ENCODE results near the gene C2CD3.

DNA sequence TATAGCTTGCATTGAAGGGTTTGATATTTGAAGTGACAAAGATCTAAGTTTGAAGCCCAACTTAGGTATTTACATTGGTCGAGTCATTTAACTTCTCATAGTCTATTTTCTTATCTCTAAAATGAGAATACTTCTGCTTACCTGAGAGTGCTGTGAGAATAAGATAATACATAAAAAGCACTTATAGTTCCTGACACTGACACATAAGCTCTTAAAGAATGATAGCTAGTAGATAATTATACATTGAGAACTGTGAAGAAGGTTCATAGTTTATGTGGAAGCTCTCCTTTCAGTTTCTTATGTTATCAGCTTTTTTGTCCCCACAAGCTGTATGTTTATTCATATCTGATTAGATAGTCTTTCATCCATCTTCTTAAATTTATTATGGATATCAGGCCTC lies 5.1 kb upstream of the C2CD3 start:
- TF ChIP-seq MAFK (IDR thresholded peaks at IDR 0.05; ENCODE audit: low read depth, low read length) (no peak), BHLHE40 (IDR thresholded peaks at IDR 0.05; ENCODE audit: low read depth, low read length) (no peak), POLR2A (IDR thresholded peaks at IDR 0.05; ENCODE audit: low read depth, low read length) (no peak), RAD21 (IDR thresholded peaks at IDR 0.05; ENCODE audit: low read length) (no peak), SMC3 (IDR thresholded peaks at IDR 0.05; ENCODE audit: low read depth, low read length) (no peak), CEBPB (IDR thresholded peaks at IDR 0.05; ENCODE audit: low read depth, low read length) (no peak), RFX5 (IDR thresholded peaks at IDR 0.05; ENCODE audit: low read depth, low read length) (no peak), MAZ (IDR thresholded peaks at IDR 0.05; ENCODE audit: borderline replicate concordance, low read depth, low read length) (no peak), MXI1 (IDR thresholded peaks at IDR 0.05; ENCODE audit: borderline replicate concordance, low read depth, low read length) (no peak), CHD1 (IDR thresholded peaks at IDR 0.05; ENCODE audit: low read depth, low read length) (no peak)
- TF ChIP-seq, protein P1, sequence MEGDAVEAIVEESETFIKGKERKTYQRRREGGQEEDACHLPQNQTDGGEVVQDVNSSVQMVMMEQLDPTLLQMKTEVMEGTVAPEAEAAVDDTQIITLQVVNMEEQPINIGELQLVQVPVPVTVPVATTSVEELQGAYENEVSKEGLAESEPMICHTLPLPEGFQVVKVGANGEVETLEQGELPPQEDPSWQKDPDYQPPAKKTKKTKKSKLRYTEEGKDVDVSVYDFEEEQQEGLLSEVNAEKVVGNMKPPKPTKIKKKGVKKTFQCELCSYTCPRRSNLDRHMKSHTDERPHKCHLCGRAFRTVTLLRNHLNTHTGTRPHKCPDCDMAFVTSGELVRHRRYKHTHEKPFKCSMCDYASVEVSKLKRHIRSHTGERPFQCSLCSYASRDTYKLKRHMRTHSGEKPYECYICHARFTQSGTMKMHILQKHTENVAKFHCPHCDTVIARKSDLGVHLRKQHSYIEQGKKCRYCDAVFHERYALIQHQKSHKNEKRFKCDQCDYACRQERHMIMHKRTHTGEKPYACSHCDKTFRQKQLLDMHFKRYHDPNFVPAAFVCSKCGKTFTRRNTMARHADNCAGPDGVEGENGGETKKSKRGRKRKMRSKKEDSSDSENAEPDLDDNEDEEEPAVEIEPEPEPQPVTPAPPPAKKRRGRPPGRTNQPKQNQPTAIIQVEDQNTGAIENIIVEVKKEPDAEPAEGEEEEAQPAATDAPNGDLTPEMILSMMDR (conservative IDR thresholded peaks at IDR 0.05; ENCODE audit: low read depth, low read length) = no peak
- TF ChIP-seq, protein P2, sequence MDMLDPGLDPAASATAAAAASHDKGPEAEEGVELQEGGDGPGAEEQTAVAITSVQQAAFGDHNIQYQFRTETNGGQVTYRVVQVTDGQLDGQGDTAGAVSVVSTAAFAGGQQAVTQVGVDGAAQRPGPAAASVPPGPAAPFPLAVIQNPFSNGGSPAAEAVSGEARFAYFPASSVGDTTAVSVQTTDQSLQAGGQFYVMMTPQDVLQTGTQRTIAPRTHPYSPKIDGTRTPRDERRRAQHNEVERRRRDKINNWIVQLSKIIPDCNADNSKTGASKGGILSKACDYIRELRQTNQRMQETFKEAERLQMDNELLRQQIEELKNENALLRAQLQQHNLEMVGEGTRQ (IDR thresholded peaks at IDR 0.05; ENCODE audit: low read depth, low read length) = no peak
